ENCODE measurements around the gene NFYC.

Gene NFYC

DNA sequence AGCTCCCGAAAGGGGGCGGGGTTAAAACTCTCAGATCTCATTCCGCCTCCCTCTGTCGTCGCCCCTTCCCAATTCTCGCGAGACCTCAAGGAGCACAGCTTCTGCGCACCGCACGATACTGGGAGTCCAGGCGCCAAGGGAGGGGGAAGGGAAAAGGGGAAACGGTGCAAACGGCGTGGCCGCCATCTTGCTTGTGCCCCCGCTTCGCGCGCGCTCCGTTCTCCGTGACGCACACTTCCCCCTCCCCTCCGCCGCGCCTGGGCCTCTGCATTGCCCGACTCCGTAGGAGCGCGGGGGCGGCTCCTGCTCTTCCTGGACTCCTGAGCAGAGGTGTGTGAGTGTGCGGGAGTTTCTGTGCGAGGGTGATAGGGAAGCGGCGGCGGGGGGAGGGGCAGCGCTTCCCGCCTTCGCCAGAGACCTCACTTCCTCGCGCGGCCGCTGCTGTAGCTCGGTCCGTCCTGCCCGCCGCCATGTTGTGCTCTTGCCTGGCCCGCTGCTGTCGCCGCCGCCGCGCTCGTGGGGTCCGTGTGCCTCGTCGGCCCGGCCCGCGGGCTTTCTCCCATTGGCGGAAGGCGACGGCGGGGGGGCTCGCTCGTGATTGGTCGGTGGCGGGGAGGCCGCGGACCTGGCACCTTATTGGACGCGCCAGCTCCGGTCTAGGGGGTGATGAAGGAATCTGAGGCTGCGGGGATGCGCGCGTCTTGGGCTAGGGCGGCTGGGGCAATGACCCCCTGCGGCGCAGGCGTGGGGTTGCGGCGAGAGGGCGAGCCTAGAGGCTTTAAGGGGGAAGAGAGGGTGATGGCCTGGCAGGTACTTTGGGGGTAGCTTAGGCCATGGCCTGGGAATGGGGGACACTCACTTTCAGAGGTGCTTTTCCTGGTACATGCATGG is at the start of gene NFYC:
TSS of gene NFYC (plus strand) at position 167 of the 891 bp plus-strand sequence. CDS start 47,140 bp downstream, outside the sequence.
- DNase-seq (ENCODE audit: low read depth in 3 of 3, low spot score in 1 of 3): peak; percentile 85 to 89 (median 87)

GRCh38 chr1:40645118-40645680 is 46.3 kb upstream of the NFYC start:
- DNase-seq (ENCODE audit: low read depth in 3 of 3, low spot score in 1 of 3): no peak

DNA sequence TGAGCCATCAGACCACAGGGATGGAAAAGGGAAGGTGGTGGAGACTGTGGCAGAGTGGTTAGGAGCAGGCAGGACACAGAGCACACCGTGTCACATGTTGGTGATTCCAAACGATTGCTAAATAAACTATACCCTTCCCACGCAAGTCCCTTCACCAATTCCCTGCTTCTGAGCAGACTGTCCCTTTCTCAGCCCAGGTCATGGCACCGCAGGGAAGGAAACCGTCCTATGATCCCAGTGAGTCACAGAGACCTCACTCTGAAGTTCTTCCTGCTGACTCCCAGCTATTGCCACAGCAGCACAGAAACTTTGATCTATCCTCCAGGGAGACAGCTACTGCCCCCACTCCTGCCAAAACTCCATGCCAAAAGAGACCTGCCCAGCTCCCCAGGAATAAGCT is 45.2 kb upstream of the NFYC start:
- DNase-seq (ENCODE audit: low read depth in 3 of 3, low spot score in 1 of 3): no peak

DNA sequence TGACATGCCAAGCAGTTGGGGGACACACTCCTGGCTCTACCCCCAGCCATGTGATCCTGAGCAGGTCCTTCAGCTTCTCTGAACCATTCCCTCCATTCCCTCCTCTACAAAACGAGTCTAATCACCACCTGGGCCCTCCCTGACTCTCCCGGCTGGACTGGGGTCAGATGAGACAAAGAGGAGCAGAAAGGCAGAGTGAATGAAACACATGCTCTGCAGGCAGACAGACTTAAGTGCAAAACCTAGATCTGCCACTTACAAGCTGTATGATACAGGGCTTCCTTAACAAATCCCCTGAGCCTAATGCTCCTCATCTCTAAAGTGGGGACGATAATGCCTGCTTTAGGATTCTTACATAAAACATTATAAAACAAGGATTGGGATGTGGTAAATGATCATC is 43.3 kb upstream of the NFYC start:
- DNase-seq (ENCODE audit: low read depth in 3 of 3, low spot score in 1 of 3): no peak

DNA sequence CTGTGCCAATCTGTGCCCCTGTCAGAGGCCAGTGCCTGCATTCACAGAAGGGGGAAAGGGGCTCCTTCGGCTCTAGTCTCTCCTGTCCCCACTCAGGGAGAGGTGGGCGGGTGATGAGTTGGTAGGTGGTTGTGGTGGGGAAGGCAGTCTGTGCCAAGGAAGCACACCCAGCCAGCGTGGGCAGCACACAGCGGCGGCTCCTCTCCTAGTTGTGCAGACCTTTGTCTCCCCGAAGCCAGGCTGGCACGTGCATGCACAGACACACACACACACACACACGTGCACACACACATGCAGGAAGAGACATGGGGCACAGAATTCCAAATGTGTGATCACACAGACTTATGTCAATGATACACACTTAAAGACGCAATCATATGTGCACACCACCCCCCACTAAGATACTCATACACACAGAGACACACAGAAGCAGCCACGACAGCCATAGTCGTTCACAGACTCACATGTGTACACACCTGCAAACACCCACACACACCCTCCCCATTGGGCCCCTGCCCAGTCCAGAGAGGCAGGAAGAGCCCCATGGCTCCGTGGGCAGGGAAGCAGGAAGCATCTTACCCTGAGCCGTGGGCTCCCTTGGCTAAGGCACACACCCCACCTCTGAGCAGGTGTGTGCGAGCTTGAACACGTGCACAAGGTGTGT is 42.4 kb upstream of the NFYC start:
- DNase-seq (ENCODE audit: low read depth in 3 of 3, low spot score in 1 of 3): no peak

- DNase-seq (ENCODE audit: low read depth in 3 of 3, low spot score in 1 of 3): no peak
Observed at GRCh38 chr1:40649592-40649930, 41.9 kb upstream of the NFYC start.

- no peak for DNase-seq (ENCODE audit: low read depth in 3 of 3, low spot score in 1 of 3)
Observed at GRCh38 chr1:40650075-40650474, 41.4 kb upstream of the NFYC start.

DNA sequence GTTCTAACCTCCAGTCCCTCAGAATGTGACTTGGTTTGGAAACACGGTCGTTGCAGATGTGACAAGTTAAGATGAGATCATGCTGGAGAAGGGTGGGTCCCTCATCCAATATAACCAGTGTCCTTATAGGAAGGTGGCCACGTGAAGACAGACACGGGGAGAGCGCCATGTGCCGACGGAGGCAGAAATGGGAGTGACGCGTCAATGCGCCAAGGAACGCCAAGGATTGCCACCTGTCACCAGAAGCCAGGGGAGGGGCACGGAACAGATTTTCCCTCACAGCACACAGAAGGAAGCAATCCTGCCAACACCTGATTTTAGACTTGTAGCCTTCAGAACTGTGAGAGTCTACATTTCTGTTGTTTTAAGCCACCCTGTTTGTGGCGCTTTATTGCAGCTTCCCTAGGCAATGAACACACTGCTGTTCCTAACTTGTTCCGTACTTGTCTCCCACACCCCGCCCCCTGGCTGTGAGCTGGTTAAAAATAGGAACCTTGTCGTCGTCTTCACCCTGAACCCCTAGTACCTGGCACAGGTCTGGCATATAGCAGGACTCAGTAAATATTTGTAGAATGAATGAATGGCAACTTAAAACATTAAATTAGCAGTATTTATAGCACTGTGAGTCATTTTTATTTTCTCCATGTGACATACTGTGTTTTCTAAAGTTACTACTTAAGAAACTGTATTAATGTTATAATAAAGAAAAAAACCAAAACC is 40.2 kb upstream of the NFYC start:
- DNase-seq (ENCODE audit: low read depth in 3 of 3, low spot score in 1 of 3): no peak

GRCh38 chr1:40652468-40652867 is 39.0 kb upstream of the NFYC start:
- no peak for DNase-seq (ENCODE audit: low read depth in 3 of 3, low spot score in 1 of 3)

DNA sequence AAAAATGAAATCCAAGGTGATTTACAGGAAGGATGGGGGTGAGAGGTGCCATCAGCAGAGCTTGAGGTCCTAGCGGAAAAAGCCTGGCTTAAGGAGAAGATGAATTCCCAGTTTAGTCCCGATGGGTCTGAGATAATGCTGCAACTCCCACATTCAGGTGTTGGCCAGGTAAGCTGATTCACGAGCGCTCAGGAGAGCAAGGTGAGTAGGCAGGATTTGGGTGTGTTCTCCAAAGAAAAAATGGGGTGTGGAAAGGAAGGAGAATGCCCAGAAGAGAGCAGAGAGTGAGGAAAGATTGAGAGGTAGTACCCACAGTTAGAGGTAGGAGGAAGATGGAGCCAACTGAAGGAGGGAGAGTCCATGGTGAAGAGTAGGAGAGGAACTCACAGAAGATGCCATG is 38.5 kb upstream of the NFYC start:
- no peak for DNase-seq (ENCODE audit: low read depth in 3 of 3, low spot score in 1 of 3)

GRCh38 chr1:40653851-40654537 is 37.5 kb upstream of the NFYC start:
- no peak for DNase-seq (ENCODE audit: low read depth in 3 of 3, low spot score in 1 of 3)

GRCh38 chr1:40657046-40657445 is 34.5 kb upstream of the NFYC start:
- no peak for DNase-seq (ENCODE audit: low read depth in 3 of 3, low spot score in 1 of 3)

- no peak for DNase-seq (ENCODE audit: low read depth in 3 of 3, low spot score in 1 of 3)
Observed at GRCh38 chr1:40658751-40659648, 32.5 kb upstream of the NFYC start.

- no peak for DNase-seq (ENCODE audit: low read depth in 3 of 3, low spot score in 1 of 3)
Observed at GRCh38 chr1:40659649-40659947, 31.9 kb upstream of the NFYC start.

GRCh38 chr1:40661678-40662077 is 29.8 kb upstream of the NFYC start:
- DNase-seq (ENCODE audit: low read depth in 3 of 3, low spot score in 1 of 3): no peak

GRCh38 chr1:40662151-40662550 is 29.4 kb upstream of the NFYC start:
- DNase-seq (ENCODE audit: low read depth in 3 of 3, low spot score in 1 of 3): no peak

GRCh38 chr1:40662864-40663263 is 28.6 kb upstream of the NFYC start:
- DNase-seq (ENCODE audit: low read depth in 3 of 3, low spot score in 1 of 3): no peak

DNA sequence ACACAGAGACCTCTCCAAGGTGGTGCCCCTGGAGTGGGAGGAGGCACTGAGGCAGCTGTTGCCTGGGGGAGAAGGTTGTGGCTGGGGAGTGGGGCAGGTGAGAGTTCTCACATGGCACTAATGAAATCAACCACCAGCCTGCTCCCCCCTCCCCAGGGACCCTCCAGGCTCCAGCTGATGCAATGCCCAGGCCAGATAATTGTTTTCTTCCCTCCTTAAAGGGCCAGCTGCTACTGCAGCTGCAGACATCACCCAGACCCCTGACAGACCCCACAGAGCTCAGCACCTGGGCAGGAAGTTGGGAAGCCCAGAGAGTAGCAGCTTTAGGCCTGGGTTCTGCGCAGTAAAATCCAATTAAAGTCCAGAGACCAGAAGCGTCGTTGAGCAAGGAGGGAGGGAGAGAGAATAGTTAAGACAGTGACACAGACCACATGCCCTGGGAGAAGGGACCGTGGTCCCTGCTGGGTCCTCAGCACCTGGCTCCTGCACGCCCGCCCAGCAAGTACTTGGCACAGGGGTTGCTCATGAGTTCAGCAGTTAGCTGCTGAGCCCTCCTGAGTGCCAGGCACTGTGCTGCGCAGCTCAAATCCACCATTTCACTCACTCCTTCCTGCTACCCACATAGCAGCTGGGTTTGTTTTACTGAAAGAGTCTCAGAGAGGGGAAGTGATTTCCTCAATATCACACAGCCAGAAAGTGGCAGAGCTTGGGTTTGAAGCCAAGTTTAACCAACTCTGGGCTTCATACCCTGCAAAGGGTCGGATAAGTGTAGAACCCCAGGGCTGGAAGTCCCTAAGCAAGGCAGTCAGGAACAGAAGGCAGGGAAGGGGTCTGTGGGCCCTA is 28.0 kb upstream of the NFYC start:
- no peak for DNase-seq (ENCODE audit: low read depth in 3 of 3, low spot score in 1 of 3)

GRCh38 chr1:40664167-40664537 is 27.4 kb upstream of the NFYC start:
- no peak for DNase-seq (ENCODE audit: low read depth in 3 of 3, low spot score in 1 of 3)

All from stimulated activated CD4-positive, alpha-beta T cell treated with anti-CD3 and anti-CD28 coated beads, TNF-alpha, amount 100 ng/mL, for 1 hour (primary cell).